Sigmoid colon (tissue), 4 donors: ENCODE measurements around the gene DHRS7.
A peak's percentile ranks its signal among the peaks of the same experiment; 100 is the strongest.

ENCODE experiments used
- EP300 ChIP-seq, 4 donors: sonication (generic); formaldehyde crosslinking; IDR thresholded peaks; one replicate each; pipeline ENCODE4 v1.6.1; 2017; ENCODE audit warnings: antibody characterized with exemption in 4 of 4
- POLR2A ChIP-seq, 2 donors: fragments of 450-650 bp; IDR thresholded peaks; one replicate each; pipeline ENCODE4 v1.6.1; 2016; ENCODE audit warnings: antibody characterized with exemption in 2 of 2, mild to moderate bottlenecking in 2 of 2, moderate library complexity in 2 of 2
- POLR2AphosphoS5 ChIP-seq, 4 donors: sonication (generic); formaldehyde crosslinking; IDR thresholded peaks; one replicate each; pipeline ENCODE4 v1.6.1; 2017; ENCODE audit warnings: antibody characterized with exemption in 4 of 4
- TF ChIP-seq, protein P1 (sequence below), 4 experiments: fragments of 450-650 bp in 3 of 4; fragments of 200-600 bp in 1 of 4; IDR thresholded peaks; one replicate each; pipeline ENCODE4 v1.5.1; 2016 to 2019; ENCODE audit warnings: antibody characterized with exemption in 4 of 4, mild to moderate bottlenecking in 3 of 4, moderate library complexity in 2 of 4

GRCh38 chr14:60165547-60165876 is 314 bp upstream of the DHRS7 start:
- TF ChIP-seq POLR2A (IDR thresholded peaks at IDR 0.05) (no peak), EP300 (IDR thresholded peaks at IDR 0.05) (no peak), POLR2AphosphoS5 (IDR thresholded peaks at IDR 0.05) (no peak)
- TF ChIP-seq, protein P1, sequence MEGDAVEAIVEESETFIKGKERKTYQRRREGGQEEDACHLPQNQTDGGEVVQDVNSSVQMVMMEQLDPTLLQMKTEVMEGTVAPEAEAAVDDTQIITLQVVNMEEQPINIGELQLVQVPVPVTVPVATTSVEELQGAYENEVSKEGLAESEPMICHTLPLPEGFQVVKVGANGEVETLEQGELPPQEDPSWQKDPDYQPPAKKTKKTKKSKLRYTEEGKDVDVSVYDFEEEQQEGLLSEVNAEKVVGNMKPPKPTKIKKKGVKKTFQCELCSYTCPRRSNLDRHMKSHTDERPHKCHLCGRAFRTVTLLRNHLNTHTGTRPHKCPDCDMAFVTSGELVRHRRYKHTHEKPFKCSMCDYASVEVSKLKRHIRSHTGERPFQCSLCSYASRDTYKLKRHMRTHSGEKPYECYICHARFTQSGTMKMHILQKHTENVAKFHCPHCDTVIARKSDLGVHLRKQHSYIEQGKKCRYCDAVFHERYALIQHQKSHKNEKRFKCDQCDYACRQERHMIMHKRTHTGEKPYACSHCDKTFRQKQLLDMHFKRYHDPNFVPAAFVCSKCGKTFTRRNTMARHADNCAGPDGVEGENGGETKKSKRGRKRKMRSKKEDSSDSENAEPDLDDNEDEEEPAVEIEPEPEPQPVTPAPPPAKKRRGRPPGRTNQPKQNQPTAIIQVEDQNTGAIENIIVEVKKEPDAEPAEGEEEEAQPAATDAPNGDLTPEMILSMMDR (IDR thresholded peaks at IDR 0.05), result peak in 1 of 4 experiments; percentile 33
